ENCODE results near the gene ASB1.

DNA sequence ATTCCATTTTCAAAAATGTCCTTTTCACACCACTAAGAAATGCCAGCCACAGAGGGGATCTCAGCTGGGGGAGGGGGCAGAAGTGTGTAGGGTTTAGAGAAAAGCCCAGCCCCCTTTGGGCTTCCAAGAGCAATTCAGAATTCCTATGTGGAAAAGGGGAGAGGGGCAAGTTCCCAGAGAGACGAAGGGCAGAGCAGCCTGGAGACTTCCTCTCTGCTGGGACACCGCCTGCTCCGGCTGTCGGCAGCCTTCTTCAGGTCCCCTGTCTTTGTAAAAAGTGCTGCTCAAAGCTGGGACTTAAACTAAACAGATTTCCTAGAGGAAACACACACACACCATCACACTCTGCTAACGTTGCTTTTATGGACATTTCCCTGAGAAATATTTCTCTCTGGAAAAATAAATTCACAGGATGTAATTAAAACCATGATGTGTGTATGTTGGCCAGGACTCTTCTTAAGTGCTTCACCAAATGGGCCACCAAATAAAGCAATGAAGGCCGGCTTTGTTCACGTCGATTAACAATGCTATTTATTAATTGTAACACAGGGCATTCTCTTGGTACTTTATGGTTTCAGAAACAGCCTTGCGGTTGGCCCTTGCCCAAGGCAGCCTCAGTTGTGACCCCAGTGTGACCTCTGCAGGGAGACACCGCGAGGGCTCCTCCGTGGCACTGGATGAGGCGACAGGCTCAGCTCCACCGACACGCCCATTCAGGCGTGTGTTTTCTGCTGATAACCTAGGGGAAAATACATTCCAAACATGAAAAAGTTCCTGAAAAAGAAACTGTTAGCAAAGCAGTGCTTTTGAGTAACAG lies 5.6 kb upstream of the ASB1 start:
- TF ChIP-seq, protein P1, sequence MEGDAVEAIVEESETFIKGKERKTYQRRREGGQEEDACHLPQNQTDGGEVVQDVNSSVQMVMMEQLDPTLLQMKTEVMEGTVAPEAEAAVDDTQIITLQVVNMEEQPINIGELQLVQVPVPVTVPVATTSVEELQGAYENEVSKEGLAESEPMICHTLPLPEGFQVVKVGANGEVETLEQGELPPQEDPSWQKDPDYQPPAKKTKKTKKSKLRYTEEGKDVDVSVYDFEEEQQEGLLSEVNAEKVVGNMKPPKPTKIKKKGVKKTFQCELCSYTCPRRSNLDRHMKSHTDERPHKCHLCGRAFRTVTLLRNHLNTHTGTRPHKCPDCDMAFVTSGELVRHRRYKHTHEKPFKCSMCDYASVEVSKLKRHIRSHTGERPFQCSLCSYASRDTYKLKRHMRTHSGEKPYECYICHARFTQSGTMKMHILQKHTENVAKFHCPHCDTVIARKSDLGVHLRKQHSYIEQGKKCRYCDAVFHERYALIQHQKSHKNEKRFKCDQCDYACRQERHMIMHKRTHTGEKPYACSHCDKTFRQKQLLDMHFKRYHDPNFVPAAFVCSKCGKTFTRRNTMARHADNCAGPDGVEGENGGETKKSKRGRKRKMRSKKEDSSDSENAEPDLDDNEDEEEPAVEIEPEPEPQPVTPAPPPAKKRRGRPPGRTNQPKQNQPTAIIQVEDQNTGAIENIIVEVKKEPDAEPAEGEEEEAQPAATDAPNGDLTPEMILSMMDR (IDR thresholded peaks at IDR 0.05 in 2 of 3, conservative IDR thresholded peaks at IDR 0.05 in 1 of 3; ENCODE audit: insufficient read depth in 2 of 3, low read depth in 1 of 3, low read length in 3 of 3), result no peak
- no peak for TF ChIP-seq ZBTB8A (IDR thresholded peaks at IDR 0.05; ENCODE audit: partially characterized antibody)
